Right renal pelvis (tissue), 4 donors: ENCODE results near the gene RFT1. TPM values are rescaled to one million over a fixed set of nuclear protein-coding genes. Genes with fewer than 3 reads are reported as not detected.

Experiments used
- DNase-seq, 4 donors: peaks; one replicate each; pipeline ENCODE4 v3.0.0-alpha.2; 2013; ENCODE audit warnings: low read depth in 4 of 4, low spot score in 3 of 4, missing footprints in 1 of 4
- polyA plus RNA-seq, 4 donors: library from polyadenylated mRNA; unstranded; fragments of 120-200 nt; gene quantifications; one replicate each; pipeline ENCODE4 v1.2.1, GENCODE V29; 2013; ENCODE audit not compliant: insufficient read length in 4 of 4

The RFT1 gene
- polyA plus RNA-seq, 4 donors: 24.8 to 31.8 (median 27.3) TPM

DNA sequence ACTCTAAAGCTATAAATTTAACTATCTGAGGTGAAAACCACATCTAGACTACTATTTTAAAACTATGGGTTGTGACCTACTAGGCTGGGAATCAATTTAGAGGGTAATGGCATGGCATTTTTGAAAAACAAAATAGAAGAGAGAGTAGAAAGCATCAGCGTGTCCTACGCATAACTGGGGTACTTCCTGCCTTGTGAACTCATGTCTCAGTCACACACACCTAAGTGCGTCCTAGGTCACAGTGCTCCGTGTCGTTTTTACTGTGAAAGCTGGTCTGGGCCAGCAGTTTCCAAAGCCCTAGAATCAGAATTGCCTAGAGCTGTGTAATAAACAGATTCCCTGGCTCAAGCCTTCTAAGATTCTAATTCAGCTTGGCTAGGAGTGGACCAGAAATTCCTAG, 32.3 kb downstream of the RFT1 start:
- DNase-seq: no peak

DNA sequence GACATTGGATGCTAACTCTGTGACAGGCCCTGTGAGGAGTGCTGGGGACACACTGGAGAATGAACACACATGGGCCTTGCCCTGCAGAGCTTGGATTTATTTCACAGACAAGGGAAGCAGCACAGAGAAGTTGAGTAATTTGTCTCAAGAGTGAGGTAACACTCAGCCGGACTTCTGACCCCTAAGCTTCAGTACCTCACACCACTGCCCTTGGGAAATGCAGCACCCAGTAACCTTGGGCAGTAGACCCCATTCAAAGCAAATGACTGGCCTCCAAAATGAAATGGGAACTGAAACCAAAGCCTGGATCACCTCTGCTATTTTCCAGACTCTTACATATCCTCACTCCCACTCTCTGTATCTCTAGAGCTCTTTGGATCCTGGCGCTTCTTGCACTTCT, 37.3 kb downstream of the RFT1 start:
- DNase-seq: no peak

DNA sequence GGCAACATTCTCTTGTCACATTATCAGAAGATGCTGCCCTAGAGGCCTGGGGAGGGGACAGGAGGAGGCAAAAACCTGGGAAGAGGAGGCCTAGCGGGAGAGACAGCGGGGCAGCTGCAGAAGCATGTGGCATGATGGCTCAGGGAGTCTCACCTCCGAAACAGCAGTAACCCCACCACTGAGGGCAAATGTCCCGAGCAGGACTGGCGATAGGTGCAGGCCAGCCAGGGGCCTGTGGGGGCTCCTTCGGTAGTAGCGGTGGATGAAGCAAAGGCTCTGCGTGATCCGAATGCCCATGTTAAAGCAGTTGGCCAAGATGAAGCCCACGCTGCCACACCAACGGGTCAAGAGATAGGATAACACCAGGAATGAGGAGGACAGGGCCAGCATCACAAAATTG, 38.0 kb downstream of the RFT1 start:
- DNase-seq: no peak

DNA sequence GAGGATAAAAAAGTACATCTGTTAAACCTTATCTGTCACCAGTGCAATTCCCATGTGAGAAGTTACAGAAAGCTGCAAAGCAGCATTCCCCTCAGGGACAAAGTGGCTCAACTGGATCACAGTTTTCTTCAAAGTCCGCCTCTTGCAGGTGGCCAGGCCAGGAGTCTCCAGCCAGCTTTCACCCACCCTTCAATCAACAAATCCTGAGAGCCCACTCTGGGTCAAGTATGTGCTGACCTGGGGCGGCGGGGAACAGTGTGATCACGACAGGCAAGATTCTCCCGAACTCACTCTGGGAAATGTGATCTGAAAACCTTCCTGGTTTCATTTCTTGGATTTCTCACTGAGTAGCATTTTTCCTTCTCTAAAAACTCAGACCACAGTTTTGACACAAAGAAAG, 39.2 kb downstream of the RFT1 start:
- no peak for DNase-seq

DNA sequence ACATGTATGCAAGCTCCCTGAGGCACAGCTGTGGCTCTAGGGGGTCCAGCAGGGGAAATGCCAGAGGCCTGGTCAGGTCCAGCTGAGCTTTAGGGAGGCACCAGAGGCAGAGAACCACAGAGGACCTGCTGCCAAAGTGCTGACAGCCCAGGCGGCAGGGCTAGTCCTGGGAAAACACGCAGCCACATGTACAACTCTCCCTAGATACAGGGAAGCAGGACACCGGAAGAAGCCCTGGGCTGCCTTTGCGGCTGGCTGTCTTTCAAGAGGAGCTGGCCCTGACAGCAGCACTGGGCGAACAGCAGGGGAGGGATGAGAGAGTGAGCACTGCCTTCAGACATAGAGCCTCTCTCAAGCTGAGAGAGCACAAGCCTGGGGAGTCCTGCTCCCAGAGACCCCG, 40.7 kb downstream of the RFT1 start:
- DNase-seq: no peak

DNA sequence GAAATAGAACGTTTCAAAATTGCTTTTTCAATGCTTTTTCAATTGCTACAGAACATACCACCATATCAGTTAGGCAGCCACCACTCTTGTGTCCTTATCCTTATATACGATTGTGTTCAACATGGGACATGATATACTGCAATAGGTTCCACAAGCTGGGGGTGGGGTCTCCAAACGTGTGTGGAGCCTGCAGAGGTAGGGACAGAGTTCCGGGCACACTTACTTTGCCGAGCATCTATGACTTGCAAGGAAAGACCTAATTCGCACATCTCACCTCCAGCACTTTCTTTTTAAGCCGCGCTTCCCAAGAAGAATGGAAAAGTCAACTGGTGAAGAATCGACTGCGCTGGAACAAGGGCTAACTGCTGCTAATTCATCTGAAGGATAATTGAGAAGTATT, 44.8 kb downstream of the RFT1 start:
- DNase-seq: no peak

DNA sequence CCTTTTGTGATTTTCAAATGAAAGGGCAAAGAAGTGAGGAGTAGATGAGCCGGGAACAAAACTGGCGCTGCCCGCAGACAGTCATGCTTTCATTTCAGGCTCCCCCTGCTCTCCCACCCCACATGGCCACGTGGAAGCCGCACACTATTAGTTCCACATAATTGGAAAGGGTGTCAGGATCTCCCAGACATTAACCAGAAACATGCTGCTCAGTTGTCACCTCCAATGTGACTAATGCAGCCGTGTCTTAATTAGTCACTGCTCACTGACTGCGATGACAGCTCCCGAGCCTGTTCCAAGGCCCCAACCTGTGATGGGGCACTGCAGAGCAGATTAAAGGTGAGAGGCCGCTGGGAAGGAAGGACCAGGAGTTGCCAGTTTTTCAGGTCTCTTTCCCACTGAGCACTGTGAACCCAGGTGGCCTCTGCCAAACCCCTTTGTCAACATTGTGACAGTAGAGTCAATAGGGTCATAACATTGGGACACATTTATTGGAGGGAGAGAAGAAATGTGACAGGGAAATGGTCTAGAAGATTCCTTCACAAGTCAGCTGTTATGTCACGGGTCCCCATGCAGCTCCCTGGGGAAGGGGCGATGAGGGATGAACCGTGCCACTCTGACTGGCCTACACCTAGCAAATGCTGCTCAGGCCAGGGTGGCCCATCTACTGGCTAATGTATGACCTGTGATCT, 45.8 kb downstream of the RFT1 start:
- DNase-seq: no peak

DNA sequence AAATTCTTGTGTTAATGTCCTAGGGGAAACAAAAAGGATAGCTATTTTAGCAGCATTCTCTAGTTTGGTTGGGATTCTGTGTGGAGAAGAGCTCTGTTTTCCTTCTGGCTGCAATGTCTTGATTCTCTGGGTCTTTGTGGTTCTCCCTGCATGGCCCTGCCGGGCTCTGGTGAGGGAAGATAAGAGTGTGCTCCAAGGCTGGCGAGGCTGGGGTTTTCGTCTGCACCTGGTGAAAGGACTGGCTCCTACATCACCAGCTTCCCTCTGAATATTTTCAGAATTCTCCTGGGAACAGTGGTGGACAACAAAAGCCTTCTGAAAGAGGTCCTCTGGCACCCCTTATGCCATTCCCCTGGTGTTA, 46.3 kb downstream of the RFT1 start:
- DNase-seq: no peak

DNA sequence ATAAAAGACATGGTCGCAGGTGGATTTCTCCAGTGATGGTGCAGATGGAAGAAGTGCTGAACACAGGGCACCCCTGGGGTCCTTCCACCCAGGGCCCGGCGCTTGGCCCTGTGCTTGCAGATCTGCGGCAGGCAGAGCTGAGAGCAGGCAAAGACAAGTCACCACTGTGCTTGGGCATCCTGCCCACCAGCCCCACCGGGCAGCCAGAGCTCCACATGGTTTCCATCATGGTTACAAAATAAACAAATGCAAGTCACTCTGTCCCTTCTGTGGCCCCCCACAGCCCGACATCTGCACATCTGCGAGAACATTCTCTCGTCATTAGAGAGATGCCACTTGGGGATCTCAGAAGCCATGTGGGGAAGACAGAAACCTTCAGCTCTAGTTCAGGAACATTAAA, 46.7 kb downstream of the RFT1 start:
- DNase-seq: no peak

DNA sequence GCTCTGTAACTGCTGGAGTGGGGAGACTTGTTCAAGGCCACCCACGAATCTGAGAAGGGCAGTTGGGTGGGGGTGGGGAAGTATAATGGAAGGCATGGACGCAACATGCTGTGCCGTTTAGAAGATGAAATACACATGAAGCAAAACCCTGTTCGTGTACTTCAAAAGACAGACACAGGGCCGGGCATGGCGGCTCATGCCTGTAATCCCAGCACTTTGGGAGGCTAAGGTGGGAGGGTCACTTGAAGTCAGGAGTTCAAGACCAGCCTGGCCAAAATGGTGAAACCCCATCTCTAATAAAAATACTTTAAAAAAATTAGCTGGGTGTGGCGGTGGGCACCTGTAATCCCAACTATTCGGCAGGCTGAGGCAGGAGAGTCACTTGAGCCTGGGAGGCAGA, 47.5 kb downstream of the RFT1 start:
- no peak for DNase-seq

DNA sequence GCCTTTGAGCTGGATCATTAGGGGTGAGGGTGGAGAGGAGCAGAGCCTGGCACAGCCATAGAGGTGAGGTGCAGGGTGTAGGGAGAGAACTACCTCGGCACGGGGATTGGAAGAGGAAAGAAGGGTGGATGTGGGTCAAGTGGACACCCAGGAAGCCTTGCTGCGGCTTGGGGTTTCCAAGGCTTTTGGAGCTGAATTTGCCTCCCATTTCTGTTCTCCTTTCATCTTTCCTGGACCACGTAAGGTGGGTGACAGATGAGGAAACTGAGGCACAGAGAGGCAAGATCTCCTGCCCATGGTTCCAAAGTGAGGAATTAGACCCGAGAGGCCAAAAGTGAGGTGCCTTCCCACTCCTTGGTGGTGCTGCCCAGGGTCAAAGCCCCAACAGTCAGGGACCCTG, 48.9 kb downstream of the RFT1 start:
- no peak for DNase-seq

DNA sequence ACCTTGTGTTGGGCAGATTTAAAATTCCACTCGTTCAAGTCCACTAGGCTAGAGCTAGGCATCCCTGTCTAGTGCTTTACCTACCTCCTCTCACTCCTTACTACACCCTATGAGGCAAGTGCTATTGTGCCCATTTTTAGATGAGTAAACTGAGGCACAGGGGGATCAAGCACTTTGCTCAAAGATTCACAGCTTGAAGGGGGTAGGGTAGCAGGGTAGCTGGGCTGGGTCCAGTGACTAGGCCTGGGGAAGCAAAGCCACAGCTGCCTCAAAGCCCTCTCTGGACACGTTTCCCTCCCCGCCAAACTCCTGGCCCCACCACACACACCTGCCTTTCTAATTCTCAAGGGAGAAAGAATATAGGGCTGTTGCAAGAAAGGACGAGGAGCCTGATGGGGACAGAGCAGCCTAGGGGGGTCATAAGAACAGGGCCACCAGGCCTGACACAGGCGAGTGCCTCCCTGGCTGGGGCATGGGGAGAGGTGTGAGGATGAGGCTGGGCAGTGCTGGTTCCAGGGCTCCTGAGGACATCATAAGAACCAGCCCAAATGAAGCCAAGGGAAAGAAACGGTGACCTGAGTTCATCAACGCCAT, 49.5 kb downstream of the RFT1 start:
- DNase-seq: no peak

DNA sequence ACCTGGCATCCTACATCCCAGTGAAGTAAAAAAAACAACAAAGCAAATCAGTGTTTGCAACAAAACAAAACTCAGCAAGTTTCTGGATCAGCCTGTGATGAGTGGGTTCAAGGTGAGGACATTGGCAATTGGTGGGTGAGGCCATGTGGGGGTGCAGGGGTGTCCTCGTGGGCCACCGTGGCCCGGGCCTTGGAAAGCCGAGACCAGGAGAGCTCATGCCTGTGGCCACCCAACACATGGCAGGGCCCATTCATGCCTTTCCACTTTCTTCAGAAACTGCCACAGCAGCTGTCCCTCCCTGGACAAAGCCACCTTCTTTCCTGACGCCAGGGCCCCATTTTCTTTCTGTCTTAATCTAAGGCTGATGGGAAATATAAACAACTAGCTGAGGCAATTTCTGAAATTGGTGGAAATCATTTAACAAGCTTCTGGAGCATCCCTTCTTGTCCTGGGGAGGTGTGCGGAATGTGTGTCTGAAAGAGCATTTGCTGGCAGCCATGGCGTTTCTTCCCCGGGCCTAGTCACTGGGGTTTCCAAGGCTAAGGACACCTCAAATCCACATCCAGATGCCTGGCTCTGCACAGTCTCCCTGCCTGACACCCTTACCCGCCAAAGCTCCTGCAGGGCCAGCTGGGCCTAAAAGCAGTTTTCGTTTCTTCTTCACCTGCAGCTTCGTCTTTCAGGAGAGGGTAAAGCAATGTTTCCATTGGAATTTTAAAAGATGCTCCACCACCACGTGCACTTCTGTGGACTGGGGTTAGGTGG, 50.3 kb downstream of the RFT1 start:
- DNase-seq: no peak

DNA sequence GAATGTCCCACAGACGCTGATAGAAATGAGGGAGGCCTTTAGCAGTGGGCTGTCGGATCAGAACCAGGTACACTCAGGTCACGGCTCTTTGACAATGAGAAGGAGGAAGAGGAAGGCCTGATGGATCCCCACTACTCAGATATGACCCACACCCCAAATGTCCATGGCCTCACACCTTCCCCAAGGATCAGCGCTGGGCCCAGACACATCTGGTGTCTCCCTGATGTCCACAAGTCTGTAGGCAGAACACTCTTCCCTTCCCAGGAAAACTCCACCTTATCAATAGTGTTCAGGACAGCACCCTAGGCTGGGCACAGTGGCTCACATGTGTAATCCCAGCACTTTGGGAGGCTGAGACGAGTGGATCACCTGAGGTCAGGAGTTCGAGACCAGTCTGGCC, 51.1 kb downstream of the RFT1 start:
- no peak for DNase-seq

DNA sequence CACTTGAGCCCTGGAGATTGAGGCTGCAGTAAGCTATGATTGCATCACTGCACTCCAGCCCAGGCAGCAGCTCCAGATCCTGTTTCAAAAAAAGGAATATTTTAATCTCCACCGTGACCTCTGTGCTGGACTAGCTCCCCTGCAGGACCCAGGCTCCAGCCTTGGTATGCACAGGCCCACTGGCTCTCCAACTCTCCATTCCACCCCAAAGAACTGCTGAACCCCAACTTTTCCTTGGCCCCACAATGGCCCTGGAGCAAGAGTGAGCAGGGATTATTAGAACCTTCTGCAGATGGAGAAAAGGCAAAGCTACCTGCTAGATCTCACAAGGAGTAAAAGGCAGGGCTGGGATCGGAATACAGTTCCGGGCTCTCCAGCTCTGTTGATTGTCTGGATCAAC, 51.6 kb downstream of the RFT1 start:
- no peak for DNase-seq

DNA sequence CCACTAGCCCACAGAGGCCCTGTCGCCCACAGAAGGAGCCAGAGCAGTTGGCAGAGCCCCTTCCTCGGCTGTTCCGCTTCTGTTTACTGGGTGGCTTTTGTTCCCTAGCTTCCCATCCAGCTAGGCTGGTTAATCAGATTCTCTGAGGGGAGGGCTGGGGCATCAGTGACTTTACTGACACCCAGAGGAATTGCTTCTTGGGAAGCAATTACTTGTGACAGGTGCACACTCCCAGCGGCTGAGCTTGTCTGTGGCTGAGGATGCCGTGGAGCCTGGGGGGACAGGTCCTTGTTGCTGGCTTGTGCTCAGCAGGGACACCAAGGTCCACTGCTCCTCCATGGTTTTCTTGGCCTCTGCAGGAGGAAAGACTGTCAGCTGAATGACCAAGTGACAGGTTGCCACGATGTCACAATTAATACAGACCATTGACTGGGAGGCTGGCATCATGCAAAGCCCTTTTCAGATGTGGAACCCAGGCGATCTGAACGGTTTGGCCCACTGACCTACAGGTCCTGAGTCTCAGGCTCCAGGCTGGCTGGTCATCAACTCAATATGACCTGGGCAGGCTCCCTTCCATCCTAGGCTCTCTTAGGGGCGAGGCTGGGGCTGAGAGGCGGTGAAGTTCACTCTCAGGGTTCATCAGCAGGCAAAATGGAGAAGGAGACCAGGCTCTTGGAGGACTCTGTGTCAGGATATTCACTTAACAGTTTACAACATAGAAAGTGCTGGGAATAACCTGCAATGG, 52.6 kb downstream of the RFT1 start:
- no peak for DNase-seq

DNA sequence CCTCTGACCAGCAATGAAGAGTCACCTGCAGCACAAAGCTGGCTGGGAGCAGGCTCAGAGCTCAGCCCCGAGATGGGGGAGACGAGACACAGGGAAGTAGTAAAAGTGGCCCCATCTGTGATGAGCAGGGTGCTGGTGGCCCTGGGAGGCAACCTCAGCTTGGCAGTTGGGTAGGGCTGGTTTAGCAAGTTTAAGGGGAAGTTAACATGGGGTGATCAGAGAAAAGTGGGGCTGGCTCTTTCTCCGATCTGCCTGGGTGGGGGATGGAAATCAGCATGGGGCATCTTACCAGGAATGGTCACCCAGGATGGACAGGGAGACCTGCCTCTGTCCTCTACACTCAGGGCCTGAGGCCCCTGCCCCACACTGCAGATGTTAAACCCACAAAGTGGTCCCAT, 54.5 kb downstream of the RFT1 start:
- no peak for DNase-seq

DNA sequence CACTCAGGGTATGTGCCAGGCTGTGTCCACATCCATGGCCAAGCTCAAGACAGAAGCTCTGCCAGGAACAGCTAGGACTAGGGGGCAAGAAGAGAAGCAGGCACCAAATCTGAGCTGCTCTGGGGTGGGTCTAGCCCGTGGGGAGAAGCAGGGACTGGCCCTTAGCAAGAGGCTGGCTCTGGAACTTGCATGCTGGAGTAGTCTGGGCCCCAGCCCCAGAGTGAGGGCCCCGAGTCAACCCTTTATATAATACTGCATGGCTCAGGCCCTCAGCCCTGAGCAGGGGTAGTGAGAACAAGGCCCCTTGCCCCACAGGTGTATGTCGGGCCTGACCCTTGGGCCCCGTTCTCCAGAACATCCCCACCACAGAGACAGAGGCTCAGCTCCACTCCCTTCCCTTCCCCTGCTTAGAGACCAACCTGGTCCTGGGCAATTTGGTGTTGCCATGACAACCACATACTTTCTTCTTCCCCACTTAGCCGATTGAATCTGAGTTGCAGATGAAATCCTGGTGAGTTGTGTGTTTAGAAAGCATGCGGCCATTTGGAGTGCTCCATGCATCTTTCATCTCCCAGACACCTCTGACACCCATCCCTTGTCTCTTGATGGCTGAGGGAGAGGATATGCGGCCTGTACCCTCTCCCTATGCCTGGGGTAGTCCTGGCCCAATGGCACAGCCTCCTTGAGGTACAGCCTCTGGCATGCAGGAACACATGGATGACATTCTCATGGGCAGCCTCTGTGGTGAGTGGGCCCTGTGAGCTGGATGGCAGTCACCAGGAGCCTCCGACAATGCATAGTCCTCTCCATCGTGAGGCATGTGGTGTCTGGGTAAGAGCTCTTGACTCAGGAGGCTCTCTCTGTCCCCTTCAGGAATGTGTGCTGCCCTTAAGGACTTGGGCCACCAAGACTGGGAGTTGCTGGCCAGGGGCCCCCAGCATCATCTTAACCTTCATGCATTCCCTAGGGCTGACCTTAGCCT, 55.2 kb downstream of the RFT1 start:
- no peak for DNase-seq

DNA sequence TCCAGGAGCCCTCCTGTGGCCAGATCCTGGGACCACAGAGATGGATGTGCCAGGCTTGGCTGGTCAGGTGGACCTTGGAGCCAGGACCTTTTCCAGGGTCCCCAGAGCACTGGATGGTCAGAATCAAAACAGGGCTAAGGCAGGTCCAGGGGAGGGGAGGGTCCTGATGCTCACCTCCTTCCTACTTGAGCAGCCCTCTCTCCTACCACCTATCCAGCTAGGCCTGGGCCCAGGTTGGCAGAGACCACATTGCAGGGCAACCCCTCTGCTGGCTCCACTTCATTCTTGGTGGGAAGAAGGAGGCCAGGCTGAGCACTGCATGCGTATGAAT, 55.9 kb downstream of the RFT1 start:
- DNase-seq: no peak

DNA sequence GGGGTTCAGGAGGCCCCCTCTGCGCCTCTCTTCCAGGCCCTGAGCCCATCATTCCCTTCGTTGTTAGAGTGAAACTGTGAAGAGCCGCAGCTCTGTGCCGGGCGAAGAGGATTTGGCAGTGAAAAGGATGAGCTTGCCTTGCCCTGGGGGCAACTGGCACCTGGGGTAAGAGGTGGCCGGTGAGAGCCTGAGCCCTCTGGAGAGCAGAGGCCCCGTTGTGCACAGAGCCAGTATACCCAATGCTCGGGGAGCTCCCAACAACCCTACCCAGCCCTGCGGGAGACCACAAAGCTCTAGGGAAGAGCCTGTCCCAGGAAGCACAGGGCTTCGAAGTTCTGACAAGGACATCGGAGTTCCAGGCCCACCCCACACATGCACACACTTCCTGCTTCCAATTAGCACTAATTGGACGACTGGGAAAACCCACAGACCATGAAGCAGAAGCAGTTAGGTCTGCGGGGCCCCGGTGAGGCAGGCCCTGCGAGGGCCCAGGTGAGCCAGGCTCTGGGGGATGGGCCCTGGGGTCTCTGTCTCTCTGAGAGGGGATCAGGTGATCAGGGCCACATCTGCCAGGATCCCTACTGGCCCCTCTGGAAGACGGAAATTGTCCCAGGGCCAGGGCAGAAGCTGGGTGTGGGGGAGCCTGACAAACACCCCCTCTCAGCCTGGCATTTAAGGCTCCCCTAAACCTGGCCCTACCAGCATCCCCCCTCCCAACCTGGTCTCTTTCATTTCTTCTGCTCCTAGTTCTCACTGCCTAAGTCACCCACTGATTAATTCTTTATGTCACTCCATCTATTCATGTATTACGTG, 56.5 kb downstream of the RFT1 start:
- no peak for DNase-seq
